Inflammatory macrophage treated with lipopolysaccharide for 1 hour (primary cell): ENCODE data around the gene UVRAG.

Source experiments
- DNase-seq, 2 donors: peaks; one replicate each; pipeline ENCODE4 v3.0.0-alpha.2; 2020 to 2022

Gene UVRAG

DNA sequence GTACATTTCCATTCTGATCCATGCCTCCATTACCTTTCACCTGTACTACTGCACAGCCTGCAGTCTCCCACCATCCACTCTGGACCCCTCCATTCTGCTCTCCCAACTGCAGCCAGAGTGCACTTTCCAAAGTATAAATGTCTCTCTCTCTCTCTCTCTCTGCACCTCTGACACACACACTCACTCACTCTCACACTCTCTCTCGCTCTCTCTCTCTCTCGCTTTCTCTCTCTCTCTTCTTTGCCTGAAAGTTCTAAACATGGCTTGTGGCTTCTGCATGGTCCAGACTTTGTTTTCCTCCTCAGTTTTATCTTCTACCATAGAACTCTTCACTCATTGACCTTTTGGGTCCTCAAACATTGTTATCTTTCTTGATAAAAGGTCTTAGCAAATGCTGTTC, 314.7 kb downstream of the UVRAG start:
- DNase-seq: no peak

- DNase-seq: no peak
These were observed 316.1 kb downstream of the UVRAG start for GRCh38 chr11:76131142-76131541.

GRCh38 chr11:76131671-76132631, 316.9 kb downstream of the UVRAG start:
- DNase-seq: no peak

DNA sequence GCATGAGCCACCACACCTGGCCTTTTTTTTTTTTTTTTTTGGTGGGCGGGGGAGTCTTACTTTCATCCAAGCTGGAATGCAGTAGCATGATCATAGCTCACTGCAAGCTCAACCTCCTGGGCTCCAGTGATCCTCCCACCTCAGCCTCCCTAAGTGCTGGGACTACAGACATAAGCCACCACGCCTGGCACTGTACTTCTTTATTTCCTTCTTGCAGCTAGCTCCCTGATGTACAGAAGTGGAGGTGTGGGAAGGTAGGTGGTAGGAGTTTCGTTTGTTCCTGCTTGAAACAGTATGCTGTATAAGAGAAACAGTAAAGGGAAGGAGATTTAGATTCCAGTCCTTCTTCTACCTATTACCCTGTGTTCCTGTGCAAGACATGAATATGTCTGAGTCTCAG, 319.2 kb downstream of the UVRAG start:
- DNase-seq: no peak

DNA sequence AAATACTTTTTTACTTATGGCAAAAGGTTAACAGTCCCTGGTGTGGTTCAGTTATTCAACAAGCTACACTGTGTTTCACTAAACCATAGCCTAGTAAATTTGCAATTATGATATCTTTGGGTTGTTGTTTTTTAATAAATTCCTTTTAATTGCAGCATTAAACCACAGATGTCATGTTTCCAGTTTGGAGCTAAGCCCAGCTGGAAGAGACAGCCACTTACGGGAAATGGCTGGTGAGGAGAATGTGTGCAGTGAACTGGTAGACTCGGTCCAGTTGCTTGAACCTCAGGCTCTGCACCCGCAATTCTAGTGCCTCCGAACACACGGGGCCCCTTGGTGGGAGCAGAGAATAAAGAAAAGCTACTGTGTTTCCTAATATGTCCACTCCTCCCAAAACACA, 320.5 kb downstream of the UVRAG start:
- no peak for DNase-seq

DNA sequence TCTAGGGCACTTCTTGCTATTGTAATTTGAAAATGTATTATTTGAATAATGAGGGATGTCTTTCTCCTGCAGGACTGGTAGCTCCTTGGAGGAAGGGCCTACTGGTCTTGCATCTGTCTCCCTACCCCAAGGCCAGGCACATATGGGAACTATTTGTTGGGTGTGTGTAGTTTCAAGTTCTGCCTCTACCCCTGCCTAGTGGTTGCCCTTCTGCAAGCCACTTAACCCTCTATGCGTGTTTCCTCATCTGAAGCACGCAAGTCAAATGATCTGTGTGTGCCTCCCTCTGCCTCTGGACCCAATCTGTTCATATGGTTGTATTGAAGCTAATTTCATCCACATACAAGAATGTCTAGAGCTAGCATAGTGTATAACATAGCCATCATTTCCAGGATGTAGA, 324.3 kb downstream of the UVRAG start:
- peak in 1 of 2 donors; percentile 21 for DNase-seq

DNA sequence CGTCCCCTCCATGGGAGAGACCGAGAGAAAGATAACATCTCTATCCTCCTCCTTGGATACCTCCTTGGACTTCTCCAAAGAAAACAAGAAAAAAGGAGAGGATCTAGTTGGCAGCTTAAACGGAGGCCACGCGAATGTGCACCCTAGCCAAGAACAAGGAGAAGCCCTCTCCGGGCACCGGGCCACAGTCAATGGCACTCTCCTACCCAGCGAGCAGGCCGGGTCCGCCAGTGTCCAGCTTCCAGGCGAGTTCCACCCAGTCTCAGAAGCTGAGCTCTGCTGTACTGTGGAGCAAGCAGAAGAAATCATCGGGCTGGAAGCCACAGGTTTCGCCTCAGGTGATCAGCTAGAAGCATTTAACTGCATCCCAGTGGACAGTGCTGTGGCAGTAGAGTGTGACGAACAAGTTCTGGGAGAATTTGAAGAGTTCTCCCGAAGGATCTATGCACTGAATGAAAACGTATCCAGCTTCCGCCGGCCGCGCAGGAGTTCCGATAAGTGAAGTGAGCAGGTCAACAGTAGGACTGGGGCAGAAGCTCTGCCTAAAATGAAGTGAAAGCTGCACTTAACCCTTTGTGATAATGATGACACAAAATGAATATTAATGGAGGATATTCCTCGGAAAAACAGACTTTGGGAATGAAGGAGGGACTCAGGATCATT, 326.0 kb downstream of the UVRAG start:
- no peak for DNase-seq

DNA sequence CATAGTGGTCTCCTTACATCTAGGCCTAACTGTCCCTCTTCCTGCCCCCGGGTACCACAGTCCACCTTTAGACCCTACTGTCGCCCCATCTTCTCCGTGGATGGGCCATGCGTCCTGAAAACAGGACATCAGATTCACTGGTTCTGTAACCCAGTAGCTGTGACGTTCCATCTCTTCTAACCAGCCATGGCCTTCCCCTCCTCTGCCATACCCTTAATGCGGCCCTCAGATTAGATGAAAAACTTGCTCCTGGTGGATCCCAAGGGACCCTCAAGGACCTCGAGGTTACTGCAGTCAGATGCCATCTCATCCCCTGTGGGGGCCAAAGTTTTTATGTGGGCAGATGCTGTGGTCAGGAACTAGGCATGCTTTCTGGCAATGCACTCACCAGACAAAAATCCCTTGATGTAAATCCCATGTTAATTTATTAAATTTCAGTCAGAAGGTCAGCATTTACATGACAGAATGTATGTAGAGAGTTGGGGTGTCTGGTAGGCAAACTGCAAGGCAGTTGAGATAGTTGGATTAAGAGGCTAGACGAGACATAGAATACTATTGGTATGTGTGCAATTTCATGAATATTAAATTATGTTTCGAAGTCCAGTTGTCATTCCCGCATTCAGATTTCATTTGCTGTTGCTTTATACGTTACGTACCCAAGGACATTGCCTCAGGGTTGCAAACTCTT, 327.0 kb downstream of the UVRAG start:
- DNase-seq: no peak

DNA sequence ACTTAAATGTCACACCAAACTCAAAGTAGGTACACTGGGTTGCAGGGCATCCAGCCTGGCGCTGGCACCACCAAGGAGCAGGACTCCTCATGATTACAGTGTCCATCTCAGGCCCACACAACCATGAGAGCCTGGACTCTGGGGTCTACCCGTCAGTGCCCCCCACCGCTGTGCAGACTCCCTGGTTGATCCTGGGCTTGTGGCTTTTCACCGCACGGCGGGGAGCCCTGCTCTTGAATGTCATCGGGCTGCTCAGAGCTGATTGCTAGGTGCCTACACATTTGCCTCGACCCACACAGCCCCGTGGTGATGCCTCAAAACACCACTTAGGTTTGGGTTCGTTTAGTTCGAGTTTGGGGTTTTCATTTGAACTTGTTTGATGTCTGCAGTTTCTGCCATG, 328.3 kb downstream of the UVRAG start:
- no peak for DNase-seq

DNA sequence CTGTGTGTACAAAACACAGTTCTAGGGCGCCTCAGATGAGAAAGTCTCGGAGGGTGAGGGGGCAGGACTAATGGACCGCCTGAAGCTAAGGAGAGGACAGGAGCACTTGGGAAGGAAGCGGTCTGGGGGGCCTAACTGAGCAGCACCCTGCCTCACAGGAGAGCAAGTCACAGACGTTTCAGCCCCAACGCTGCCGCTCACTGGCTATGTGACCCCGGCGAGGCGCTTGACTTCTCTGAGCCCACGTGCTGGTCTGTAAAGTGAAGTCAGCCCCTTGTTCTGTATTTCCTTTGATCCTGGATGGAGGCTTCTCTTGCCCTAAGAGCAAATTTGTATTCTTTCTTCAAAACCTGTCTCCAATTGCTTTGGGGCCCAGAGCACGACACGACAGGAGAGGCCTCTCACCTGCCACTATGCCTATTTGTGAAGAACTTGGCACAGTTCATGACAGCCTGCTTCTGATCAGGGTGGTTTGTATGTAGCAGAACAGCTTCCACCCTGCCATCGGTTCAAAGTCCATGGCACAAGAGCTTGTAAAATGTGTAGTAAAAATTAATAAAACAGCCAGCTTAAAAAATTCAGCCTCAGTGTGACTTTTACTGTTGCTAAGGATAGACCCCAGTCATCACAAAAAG, 332.2 kb downstream of the UVRAG start:
- DNase-seq: no peak

- no peak for DNase-seq
These were observed 333.2 kb downstream of the UVRAG start for GRCh38 chr11:76148231-76148630.

DNA sequence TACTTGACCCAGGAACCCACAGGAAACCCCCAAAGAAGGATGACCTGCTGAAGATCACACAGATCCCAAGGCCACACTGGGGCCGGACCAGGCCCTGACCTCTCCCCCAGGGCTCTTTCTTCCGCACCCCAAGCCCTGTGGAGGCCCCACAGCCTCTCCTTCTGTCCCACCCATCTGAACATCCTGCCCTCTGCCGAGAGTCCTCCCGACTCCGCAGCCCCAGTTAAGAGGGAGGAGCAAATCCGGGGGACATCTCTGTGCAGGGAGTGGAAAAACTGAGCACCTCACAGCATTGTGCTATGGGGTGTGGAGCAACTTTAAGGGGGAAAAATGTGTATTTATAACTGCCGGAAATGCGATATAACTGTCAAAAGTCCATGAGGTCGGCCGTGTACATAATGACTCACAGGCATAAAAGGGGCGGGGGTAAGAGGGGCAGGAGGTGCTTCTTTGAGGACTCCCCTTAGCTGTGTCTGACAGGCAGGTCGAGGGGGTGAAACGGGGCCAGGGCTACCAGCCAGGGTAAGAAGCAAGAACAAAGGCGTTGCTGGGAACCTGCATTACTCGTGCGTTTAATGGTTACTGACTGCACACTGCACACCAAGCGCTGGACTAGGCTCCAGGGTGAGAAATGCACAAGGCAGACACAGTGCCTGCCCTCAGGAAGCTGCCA, 334.1 kb downstream of the UVRAG start:
- DNase-seq: no peak

GRCh38 chr11:76149713-76150112, 334.7 kb downstream of the UVRAG start:
- no peak for DNase-seq

GRCh38 chr11:76150141-76150540, 335.1 kb downstream of the UVRAG start:
- DNase-seq: no peak

DNA sequence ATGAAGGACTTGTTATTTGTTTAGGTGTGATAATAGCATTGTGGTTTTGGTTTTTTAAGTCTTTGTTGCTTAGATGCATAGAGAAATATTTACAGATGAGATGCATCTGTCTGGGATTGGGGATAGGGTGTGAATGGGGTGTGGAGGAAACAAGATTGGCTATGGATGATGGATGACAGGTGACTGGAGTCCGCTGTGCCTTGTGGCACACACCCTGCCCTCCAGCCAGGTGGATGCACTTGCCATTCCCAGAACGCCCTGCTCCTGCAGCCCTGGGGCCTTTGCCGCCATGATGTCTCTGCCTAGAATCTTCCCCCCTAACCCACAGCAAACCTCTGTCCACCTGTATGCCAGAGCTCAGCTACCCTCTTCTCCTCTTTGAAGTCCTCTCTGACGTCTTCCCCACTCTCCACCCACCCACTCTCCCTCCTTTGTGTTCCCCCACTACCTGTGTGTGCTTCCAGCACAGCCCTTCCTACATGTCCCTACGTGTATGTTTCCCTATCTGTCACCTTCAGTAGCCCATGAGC, 336.6 kb downstream of the UVRAG start:
- no peak for DNase-seq

DNA sequence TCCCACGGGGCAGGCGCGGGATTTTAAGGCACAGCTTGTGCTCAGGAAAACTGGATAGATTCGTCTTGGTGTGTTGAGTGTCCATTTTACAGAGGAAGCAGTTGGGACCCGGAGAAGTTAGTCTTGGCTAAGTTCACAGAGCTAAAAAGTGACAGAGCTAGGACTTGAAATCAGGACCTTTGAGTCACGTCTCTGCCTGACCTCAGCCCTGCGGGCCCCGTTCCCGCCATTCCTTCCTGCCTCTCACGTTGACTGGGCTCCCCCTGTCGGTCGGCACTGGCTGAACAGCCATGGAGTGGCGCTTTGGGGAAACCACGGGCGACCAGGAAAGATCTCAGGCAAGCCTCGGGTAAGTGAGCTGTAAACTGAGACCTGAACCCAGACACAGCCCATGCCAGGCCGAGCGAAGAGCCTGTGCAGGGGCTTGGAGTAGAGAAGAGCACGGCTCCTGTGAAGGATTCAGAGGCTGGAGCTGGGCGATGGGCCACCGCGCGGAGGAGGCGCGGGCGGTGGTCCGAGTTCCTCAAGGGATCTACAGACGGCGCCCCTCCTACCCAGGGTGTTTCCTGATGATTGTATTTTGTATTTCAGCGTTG, 337.2 kb downstream of the UVRAG start:
- DNase-seq: peak; percentile 69 to 93

- DNase-seq: no peak
These were observed 337.9 kb downstream of the UVRAG start for GRCh38 chr11:76152741-76153570.

DNA sequence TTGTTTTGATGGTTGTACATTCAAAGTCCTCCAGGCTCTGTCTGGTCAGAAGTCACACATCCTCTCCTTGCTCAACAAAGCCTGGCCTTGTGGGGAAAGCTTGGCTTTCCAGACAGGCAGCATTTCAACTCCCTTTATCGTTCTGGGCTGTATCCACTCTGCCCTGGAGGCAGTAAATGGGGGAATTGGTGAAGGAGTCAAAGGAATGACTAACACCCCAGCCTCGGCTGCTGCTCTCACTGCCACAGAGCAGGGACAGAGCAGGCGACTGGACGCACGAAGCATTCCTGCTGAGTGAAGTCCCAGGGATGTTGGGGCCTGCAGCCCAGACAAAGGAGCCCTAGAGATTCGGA, 338.5 kb downstream of the UVRAG start:
- DNase-seq: no peak

- DNase-seq: no peak
These were observed 340.7 kb downstream of the UVRAG start for GRCh38 chr11:76155500-76156227.

DNA sequence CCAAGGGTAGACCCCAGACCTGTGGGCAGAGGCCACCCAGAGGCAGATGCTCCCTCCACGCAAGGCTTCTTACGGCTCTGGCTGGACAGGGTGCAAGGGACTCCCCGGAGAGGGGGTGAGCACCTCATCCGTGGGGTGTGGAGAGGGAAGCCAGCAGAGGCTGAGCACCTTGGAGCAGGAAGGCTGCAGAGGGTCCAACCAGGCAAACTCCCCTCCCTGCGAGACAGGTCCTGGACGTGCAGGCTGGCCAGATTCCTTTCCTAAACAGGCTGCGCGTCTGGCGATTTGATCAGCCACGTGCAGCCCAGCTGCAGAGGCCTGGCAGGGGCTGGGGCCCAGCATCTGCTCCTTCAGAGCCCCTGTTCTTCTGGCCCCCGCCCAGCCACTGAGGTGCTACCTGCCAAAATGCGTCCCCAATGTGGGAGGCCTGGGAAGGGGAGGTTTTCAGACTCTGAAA, 342.0 kb downstream of the UVRAG start:
- no peak for DNase-seq
